Endothelial cell (in vitro differentiated cells): Measurements from ENCODE around the gene ARHGAP5. TPM values are rescaled to one million over a fixed set of nuclear protein-coding genes. Genes with fewer than 3 reads are reported as not detected.

Experiments used
- DNase-seq: peaks from one replicate; pipeline ENCODE4 v3.0.0; 2021; ENCODE audit warnings: low spot score
- H3K27ac Mint-ChIP-seq: one replicate; pipeline ENCODE4 v1.8.0; 2021; ENCODE audit warnings: mixed read lengths, inconsistent platforms; ENCODE audit not compliant: unreplicated experiment
- H3K27me3 Mint-ChIP-seq: one replicate; pipeline ENCODE4 v1.8.0; 2021; ENCODE audit warnings: mild to moderate bottlenecking, moderate library complexity, mixed read lengths, inconsistent platforms; ENCODE audit not compliant: unreplicated experiment
- H3K36me3 Mint-ChIP-seq: one replicate; pipeline ENCODE4 v1.8.0; 2021; ENCODE audit warnings: mild to moderate bottlenecking, low read depth, mixed read lengths, inconsistent platforms; ENCODE audit not compliant: unreplicated experiment
- H3K4me1 Mint-ChIP-seq: one replicate; pipeline ENCODE4 v1.8.0; 2021; ENCODE audit warnings: mild to moderate bottlenecking, mixed read lengths, inconsistent platforms; ENCODE audit not compliant: unreplicated experiment
- H3K4me3 Mint-ChIP-seq: one replicate; pipeline ENCODE4 v1.8.0; 2021; ENCODE audit warnings: mild to moderate bottlenecking, mixed read lengths, inconsistent platforms; ENCODE audit not compliant: unreplicated experiment
- H3K9me3 Mint-ChIP-seq: one replicate; pipeline ENCODE4 v1.8.0; 2021; ENCODE audit warnings: mixed read lengths, inconsistent platforms; ENCODE audit not compliant: unreplicated experiment
- total RNA-seq: library from RNA; stranded (reverse); fragmentation: NEBNext Ultra II Directional; extraction: Animal tissue kit (Norgen Biotek cat#: 25700); gene quantifications from one replicate; pipeline ENCODE4 v1.2.1, GENCODE V29; 2021; ENCODE audit not compliant: unreplicated experiment
- TF ChIP-seq, protein P1 (sequence below): fragments of 200-600 bp; sonication (generic); IDR thresholded peaks from one replicate; pipeline ENCODE4 v1.5.0; 2021; ENCODE audit warnings: antibody characterized with exemption; ENCODE audit not compliant: unreplicated experiment

The ARHGAP5 gene
- total RNA-seq, 1 donor from 2014 or later, result 78.4 TPM

- H3K27ac Mint-ChIP-seq, result no peak overlapping the region
- H3K27me3 Mint-ChIP-seq, result peaks cover 2% of the 10 kb centered on the region
- H3K9me3 Mint-ChIP-seq, result peaks cover 4% of the 10 kb centered on the region
Observed at GRCh38 chr14:32136027-32136825, 59.1 kb downstream of the ARHGAP5 start.

DNA sequence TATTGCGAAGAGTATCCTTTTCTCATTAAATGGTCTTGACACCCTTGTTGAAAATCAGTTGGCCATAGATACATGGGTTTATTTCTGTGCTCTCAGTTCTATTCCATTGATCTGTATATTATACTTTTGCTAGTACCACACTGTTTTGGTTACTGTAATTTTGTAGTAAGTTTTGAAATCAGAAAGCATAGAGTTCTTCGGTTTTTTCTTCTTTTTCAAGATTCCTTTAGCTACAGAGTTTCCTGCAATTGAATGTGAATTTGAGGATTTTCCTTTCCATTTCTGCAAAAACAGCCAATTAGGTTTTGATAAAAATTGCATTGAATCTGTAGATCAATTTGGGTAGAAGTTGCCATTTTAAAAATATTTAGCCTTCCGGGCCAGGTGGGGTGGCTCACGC, 60.2 kb downstream of the ARHGAP5 start:
- H3K4me1 Mint-ChIP-seq, result peaks cover 9% of the 10 kb centered on the region
- H3K9me3 Mint-ChIP-seq, result peaks cover 4% of the 10 kb centered on the region
- peaks cover 45% of the 10 kb centered on the region for H3K36me3 Mint-ChIP-seq
- peak overlapping the region; percentile 37 for H3K4me3 Mint-ChIP-seq
- H3K27me3 Mint-ChIP-seq, result peaks cover 2% of the 10 kb centered on the region
- H3K27ac Mint-ChIP-seq, result no peak overlapping the region
- no peak for DNase-seq
- TF ChIP-seq, protein P1, sequence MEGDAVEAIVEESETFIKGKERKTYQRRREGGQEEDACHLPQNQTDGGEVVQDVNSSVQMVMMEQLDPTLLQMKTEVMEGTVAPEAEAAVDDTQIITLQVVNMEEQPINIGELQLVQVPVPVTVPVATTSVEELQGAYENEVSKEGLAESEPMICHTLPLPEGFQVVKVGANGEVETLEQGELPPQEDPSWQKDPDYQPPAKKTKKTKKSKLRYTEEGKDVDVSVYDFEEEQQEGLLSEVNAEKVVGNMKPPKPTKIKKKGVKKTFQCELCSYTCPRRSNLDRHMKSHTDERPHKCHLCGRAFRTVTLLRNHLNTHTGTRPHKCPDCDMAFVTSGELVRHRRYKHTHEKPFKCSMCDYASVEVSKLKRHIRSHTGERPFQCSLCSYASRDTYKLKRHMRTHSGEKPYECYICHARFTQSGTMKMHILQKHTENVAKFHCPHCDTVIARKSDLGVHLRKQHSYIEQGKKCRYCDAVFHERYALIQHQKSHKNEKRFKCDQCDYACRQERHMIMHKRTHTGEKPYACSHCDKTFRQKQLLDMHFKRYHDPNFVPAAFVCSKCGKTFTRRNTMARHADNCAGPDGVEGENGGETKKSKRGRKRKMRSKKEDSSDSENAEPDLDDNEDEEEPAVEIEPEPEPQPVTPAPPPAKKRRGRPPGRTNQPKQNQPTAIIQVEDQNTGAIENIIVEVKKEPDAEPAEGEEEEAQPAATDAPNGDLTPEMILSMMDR, result no peak

More at GRCh38 chr14:32136027-32136825, 59.1 kb downstream of the ARHGAP5 start:
- Mint-ChIP-seq H3K4me3 (peak overlapping the region; percentile 28), H3K4me1 (peaks cover 6% of the 10 kb centered on the region), H3K36me3 (peaks cover 55% of the 10 kb centered on the region)
- TF ChIP-seq, protein P1, result no peak
- DNase-seq, result no peak

- peaks cover 45% of the 10 kb centered on the region for H3K36me3 Mint-ChIP-seq
- peaks cover 9% of the 10 kb centered on the region for H3K4me1 Mint-ChIP-seq
- H3K4me3 Mint-ChIP-seq, result no peak overlapping the region
Observed at GRCh38 chr14:32137892-32138291, 60.8 kb downstream of the ARHGAP5 start.

DNA sequence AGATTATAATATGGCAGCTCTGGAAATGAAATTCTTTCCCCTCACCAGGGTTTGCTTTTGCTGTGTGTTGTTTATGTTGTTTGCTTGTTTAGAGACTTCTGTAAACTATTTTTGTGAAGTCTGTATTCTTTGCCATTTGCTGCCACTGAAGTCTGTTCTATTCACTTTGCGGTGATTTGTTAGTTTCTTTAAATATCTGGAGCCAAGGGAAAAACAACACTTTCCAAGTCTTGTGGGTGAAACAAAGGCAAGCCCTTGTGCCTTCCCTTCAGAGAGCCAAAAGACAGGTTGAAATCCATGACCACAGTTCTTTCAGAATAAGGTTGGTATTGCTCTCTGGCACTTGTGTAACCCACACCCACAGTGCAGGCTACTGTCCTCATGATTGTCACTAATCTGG, 65.2 kb downstream of the ARHGAP5 start:
- Mint-ChIP-seq H3K9me3 (no peaks in the 10 kb centered on the region), H3K27ac (no peak overlapping the region), H3K36me3 (peaks cover 15% of the 10 kb centered on the region), H3K4me3 (no peak overlapping the region), H3K4me1 (peaks cover 4% of the 10 kb centered on the region), H3K27me3 (no peaks in the 10 kb centered on the region)
- TF ChIP-seq, protein P1, result no peak
- DNase-seq, result no peak

More at GRCh38 chr14:32137892-32138291, 60.8 kb downstream of the ARHGAP5 start:
- no peak overlapping the region for H3K27ac Mint-ChIP-seq
- DNase-seq, result no peak
- peaks cover 2% of the 10 kb centered on the region for H3K27me3 Mint-ChIP-seq
- TF ChIP-seq, protein P1, result no peak
- peaks cover 4% of the 10 kb centered on the region for H3K9me3 Mint-ChIP-seq

GRCh38 chr14:32142754-32143437, 65.8 kb downstream of the ARHGAP5 start:
- peaks cover 4% of the 10 kb centered on the region for H3K4me1 Mint-ChIP-seq
- TF ChIP-seq, protein P1, result no peak
- peaks cover 11% of the 10 kb centered on the region for H3K36me3 Mint-ChIP-seq
- no peak for DNase-seq
- H3K27ac Mint-ChIP-seq, result no peak overlapping the region
- no peak overlapping the region for H3K4me3 Mint-ChIP-seq
- no peaks in the 10 kb centered on the region for H3K27me3 Mint-ChIP-seq
- no peaks in the 10 kb centered on the region for H3K9me3 Mint-ChIP-seq
